Activated gamma-delta T cell (primary cell): ENCODE results near the gene CUL5.
A peak's percentile ranks its signal among the peaks of the same experiment; 100 is the strongest.
"Not testable (repeated sequence)": the region's sequence is repeated elsewhere in the genome, so short reads cannot be mapped to it uniquely, and the experiment has no call there.

ENCODE experiments used
- DNase-seq: peaks from one replicate; lab custom pipeline; 2025; lab: John Stamatoyannopoulos, UW

Gene CUL5

GRCh38 chr11:108115500-108116140 lies 106.9 kb downstream of the CUL5 start:
- no peak for DNase-seq

- DNase-seq = no peak
Observed at GRCh38 chr11:108117746-108118371, 109.2 kb downstream of the CUL5 start.

DNA sequence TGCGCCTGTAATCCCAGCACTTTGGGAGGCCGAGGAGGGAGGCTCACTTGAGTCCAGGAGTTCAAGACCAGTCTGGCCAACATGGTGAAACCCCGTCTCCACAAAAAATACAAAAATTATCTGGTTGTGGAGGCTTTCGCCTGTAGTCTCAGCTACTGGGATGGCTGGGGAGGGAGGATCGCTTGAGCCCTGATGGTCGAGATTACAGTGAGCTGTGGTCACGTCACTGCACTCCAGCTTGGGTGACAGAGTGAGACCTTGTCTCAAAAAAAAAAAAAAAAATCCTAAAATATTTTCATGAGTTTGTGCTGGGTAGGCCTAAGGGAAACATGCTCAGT lies 112.2 kb downstream of the CUL5 start:
- DNase-seq = not testable (repeated sequence)

DNA sequence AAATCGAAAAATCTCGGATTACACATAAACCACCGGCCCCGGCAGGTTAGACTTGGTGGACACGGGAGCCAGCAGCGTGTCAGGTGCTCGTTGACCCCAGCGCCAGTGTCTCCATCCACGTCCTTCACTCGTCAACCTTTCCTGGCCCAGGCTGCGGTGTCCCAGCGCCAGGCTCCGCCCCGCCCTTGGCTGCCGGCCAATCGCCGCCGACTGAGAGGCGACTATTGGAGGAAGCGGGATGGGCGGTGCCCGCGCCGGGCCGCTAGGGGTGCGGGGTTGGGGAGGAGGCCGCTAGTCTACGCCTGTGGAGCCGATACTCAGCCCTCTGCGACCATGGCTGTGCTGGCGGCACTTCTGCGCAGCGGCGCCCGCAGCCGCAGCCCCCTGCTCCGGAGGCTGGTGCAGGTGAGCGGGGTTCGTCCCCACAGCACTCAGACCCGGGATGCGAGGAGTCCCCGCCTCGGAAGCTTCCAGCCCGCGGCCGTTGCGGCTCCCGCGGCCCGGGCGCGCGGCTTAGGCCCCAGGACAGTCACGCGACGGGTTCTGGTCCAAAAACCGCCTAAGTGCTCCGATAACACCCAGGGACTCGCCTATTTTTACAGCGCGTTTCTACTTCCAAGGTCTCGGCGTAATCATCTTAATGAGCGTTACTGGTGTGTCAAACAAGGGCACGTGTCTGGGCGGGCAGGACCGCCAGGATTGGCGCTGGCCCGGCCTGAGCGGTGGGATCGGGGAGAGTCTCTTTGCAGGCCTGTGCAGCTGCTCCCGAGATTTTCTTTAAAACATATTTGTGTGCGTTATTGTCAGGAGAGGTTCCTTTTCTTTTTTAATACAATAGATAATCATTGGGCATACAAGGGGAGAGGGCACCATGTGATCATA lies 112.8 kb downstream of the CUL5 start, which contains the start of gene ACAT1:
Gene ACAT1, plus strand, starts transcription at position 294 of the 882 bp plus-strand sequence. Its CDS starts 40 bp downstream, at position 334.
- DNase-seq = peak; percentile 94

DNA sequence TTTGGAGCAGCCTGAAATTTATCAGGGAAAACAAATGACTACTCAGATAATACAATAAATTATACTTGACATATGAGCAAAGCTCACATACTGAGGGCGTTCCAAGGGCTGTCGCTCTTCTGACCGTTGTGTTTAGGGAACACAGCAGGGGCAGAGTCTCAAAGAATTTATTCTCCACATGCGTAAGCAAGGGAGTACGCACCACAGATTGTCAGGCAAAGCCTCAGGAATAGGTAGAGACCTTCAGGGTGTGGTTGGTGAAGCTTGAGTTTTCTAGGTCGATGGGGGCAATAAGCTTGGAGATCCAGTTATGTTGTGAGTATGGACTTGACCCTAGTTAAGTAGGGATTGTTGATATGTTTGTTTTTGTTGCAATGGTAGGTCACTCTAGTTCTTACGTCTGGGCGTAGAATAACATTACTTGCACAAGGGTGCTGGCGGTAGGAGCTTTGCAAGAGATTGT lies 113.5 kb downstream of the CUL5 start:
- no peak for DNase-seq

DNA sequence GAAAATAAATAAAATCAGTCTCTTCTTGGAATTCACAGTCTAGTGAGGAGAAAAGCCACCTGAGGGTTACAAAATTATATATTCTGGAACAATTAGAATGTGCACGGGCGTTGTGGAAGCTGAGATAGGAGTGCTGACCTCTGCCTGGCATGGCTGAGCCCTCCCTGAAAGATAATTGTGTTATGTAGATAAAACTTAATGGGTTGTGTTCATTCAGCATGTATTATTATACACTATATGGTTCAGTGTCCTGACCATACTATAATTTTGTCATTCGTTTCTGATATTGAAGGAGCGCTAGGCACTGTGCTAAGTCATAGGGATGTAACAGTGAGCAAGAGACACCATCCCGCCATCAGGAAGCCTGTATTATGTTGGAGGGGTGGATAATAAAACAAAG lies 116.4 kb downstream of the CUL5 start:
- no peak for DNase-seq

- no peak for DNase-seq
Observed at GRCh38 chr11:108128772-108129171, 120.1 kb downstream of the CUL5 start.

- no peak for DNase-seq
Observed at GRCh38 chr11:108131993-108132392, 123.3 kb downstream of the CUL5 start.

DNA sequence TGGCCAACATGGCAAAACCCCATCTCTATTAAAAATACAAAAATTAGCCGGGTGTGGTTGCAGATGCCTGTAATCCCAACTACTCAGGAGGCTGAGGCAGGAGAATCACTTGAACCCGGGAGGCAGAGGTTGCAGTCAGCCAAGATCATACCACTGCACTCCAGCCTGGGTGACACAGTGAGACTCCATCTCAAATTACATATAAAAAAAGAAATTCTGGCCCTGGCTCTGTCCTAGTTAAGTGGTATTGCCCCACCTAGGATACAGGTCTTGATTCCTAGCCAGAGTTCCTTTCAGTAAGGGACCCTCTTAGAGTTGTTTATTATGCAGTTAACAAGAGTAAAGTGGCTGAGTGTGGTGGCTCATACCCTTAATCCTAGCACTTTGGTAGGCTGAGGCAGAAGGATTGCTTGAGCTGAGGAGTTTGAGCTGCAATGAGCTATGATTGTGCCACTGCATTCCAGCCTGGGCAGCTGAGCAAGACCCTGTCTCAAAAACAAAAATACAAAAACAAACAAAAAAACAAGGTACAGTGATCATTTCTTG lies 124.4 kb downstream of the CUL5 start:
- DNase-seq = not testable (repeated sequence)

- DNase-seq = no peak
Observed at GRCh38 chr11:108135845-108136544, 127.3 kb downstream of the CUL5 start.

GRCh38 chr11:108137212-108137611 lies 128.5 kb downstream of the CUL5 start:
- no peak for DNase-seq

DNA sequence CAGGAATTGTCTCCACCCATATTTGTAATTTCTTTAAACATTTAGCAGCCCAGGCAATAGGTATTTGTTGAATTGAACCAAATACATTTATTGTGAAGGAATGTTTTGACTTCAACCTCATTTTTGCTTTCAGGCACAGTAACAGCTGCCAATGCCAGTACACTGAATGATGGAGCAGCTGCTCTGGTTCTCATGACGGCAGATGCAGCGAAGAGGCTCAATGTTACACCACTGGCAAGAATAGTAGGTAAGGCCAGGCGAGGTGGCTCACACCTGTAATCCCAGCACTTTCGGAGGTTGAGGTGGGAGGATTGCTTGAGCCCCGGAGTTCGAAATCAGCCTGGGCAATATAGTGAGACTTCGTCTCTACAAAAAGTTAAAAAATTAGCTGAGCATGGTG lies 133.6 kb downstream of the CUL5 start:
- no peak for DNase-seq

GRCh38 chr11:108144615-108145014 lies 135.9 kb downstream of the CUL5 start:
- DNase-seq = no peak

GRCh38 chr11:108147150-108147549 lies 138.5 kb downstream of the CUL5 start:
- DNase-seq = no peak

GRCh38 chr11:108148556-108148955 lies 139.9 kb downstream of the CUL5 start:
- DNase-seq = no peak

DNA sequence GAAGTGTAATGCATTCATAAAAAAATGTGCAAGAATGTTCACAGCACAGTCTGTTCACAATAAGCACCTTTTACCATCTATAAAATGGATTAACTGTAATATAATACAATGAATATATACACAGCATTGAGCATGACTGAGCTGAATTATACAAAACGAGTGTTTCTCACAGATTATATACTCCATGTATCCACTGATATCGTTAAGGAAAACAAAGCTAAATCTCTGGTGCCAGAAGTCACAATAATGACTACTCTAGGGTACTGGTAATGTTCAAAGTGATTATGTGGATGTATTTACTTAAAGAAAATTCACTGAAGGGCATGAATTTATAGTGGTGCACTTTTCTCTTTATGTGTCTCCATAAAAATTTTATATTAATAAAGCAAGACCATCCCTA lies 145.9 kb downstream of the CUL5 start:
- DNase-seq = no peak
